ELF-1 (cell line): ENCODE data around the gene CFAP45.
A peak's percentile ranks its signal among the peaks of the same experiment; 100 is the strongest.
"Not testable (repeated sequence)": the region's sequence is repeated elsewhere in the genome, so short reads cannot be mapped to it uniquely, and the experiment has no call there.

Experiments
- DNase-seq: peaks from one replicate; pipeline ENCODE4 v3.0.0-alpha.2; 2016; ENCODE audit warnings: low read depth, low spot score

Gene CFAP45

DNA sequence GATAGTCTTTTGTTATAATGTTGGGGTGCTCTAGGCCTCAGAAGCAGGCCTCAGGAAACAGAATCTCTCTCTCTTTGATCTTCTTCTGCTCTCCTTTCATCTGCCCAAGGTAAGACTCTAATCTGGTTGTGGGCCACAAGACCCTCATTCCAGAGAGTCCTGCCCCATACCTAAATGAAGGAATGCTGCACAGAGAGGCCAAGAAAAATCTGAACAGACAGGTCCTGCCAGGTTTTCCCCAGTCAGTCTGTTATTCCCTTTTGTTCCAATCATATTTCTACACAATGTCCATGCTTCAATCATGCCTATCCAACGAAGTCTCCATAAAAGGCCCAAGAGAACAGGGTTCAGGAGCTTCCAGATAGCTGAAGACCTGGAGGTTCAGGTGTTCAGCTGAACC is 7.0 kb upstream of the CFAP45 start:
- peak; percentile 50 for DNase-seq

DNA sequence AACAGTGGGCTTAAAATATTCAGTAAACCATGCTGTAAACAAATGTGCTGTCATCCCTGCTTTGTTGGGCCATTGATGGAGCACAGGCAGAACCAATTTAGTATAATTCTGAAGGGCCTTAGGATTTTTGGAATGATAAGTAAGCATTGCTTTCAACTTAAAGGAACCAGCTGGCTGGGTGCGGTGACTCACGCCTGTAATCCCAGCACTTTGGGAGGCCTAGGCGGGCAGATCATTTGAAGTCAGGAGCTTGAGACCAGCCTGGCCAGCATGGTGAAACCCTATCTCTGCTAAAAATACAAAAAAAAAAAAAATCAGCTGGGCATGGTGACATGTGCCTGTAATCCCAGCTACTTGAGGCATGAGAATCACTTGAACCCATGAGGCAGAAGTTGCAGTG is 4.1 kb upstream of the CFAP45 start:
- not testable (repeated sequence) for DNase-seq

- no peak for DNase-seq
These were observed 2.6 kb upstream of the CFAP45 start for GRCh38 chr1:159902541-159902940.

DNA sequence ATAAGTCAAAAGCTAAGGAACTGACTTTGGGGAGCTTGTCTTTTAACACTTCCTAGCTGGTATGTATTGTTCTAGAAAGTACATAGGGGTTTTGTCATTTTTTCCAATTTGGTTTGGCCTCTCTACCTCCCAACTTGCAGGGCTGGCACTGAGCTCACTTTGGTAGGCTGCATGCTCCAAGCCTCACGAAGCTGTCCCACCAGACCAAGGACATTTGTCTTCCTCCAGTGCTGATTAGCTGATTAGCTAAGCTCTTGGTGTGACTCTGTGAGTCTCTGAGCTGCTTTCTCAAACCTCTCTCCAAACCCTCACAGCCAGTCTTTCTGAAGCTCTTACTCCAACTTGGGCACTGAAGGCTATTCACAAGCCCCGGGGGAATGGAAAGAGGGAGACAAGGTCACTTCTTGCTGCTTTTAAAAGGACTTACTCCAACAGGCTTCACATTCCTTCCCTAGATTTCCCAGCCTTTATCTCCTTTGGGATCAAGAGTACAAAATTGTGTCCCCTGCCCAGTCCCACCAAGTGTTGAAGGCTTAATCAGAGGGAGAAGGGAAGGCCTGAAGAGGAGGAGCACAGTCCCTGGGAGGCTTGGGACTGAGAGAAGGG is 893 bp upstream of the CFAP45 start:
- peak; percentile 82 for DNase-seq

GRCh38 chr1:159899634-159900033 is 331 bp downstream of the CFAP45 start:
- not testable (repeated sequence) for DNase-seq

GRCh38 chr1:159898527-159898926 is 1.4 kb downstream of the CFAP45 start:
- no peak for DNase-seq

- DNase-seq, result no peak
These were observed 2.0 kb downstream of the CFAP45 start for GRCh38 chr1:159897962-159898361.

DNA sequence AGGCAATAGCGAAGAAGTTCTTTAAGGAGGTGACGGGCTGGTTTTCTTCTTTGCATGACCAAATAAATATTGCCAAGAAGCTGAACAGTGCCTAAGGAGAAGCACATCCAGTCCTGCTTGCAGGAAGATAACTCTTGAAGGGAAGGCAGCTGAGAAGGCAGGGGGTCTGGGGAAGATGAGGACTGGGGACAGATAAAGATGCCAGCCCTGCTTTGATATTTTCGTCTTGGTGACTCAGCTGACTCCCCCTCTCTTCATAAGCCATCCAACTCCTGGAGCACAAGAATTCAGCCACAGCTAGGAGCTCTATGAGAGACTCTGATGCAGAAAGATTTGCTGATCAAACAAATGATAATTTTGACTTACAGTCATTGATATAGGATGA is 3.4 kb downstream of the CFAP45 start:
- no peak for DNase-seq

GRCh38 chr1:159895836-159896545 is 4.0 kb downstream of the CFAP45 start:
- no peak for DNase-seq

GRCh38 chr1:159895286-159895685 is 4.7 kb downstream of the CFAP45 start:
- no peak for DNase-seq

GRCh38 chr1:159892944-159893343 is 7.0 kb downstream of the CFAP45 start:
- DNase-seq, result no peak

DNA sequence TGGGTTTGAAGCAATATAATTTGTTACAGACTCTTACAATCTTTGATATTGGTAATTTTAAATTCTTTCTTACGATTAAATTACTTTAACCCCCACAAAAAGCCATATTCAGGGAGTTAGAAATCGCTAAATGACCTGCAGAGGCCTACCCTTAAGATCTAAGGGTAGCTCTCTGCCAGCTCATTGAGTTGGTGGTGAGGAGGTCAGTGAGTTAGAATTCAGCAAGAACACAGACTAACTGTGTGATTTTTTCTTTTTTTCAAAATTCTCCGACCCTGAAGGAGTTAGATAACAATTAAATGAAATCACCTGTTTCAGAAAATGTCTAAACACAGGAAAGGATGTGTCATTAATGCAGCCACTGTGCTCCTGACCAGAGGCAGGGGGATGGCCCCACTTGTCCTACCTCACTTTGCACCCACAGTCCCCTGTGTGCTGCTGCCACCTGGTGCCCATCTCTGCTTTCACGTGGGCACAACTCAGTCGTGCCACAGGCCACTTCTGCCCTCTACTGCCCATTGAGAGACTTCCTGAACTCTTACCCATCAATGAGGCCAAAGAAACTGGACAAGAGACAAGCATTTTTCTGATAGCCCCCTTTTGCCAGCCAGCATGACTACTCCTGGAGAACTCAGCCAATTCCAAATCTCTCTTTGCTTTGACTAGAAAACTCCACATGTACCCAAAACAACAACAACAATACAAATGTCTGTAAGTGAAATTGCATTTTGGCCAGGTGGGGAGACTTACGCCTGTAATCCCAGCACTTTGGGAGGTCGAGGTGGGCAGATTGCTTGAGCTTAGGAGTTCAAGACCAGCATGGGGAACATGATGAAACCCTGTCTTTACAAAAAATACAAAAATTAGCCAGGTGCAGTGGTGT is 8.4 kb downstream of the CFAP45 start:
- DNase-seq, result peak; percentile 82

GRCh38 chr1:159890390-159890789 is 9.6 kb downstream of the CFAP45 start:
- DNase-seq, result no peak

DNA sequence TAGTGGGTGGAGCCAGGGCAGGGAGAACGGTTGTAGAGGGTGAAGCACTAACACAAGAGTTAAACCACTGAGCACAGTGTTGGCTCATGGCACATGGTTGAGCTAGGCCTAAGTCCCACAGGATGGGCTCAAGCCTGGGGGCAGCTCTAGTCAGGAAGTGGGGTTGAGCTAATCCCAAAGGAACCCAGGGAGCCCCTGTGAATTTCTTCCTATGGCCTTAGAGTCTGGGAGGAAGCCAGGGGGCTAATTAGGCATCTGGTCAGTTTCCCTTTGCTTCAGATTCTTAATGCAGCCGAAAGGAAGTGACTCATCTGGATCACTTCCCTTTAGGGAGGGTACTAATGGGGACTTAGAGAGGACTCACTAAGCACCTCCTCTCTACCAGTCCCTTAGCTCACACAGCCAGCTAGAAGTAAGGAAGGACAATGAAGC is 10.1 kb downstream of the CFAP45 start:
- DNase-seq, result no peak

GRCh38 chr1:159889202-159889601 is 10.8 kb downstream of the CFAP45 start:
- no peak for DNase-seq

GRCh38 chr1:159884296-159884695 is 15.7 kb downstream of the CFAP45 start:
- DNase-seq, result no peak

DNA sequence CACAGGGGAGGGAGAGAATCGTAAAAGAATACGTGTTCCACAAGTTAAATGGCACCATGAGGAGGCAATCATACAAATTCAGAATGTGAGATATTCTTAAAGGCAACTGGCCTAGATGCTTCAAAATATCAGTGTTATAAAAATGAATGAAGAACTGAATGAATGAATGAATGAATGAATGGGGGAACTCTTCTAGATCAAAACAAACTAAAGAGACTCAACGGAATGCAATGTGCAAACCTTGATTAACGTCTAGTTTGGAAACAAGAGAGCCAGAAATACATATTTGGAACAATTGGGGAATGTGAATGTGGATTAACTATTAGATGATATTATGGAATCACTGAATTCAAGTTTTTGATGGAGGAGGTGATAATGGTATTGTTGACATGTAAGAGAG is 16.8 kb downstream of the CFAP45 start:
- DNase-seq, result no peak

DNA sequence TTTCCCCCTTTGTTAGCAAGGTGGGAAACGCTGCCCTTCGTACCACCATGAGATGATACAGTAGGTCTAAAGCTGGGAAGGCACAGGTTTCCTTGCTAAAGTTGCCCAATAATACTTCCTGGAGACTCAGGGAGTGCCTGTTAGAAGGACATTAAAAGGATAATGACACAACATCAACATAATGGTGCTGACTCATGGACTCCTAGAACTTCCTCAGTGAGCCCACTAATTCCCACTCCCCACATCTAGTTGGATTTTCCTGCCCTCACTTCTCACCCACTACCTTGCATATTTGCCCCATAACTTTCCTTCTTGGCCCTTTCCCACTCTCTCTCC is 17.5 kb downstream of the CFAP45 start:
- no peak for DNase-seq

DNA sequence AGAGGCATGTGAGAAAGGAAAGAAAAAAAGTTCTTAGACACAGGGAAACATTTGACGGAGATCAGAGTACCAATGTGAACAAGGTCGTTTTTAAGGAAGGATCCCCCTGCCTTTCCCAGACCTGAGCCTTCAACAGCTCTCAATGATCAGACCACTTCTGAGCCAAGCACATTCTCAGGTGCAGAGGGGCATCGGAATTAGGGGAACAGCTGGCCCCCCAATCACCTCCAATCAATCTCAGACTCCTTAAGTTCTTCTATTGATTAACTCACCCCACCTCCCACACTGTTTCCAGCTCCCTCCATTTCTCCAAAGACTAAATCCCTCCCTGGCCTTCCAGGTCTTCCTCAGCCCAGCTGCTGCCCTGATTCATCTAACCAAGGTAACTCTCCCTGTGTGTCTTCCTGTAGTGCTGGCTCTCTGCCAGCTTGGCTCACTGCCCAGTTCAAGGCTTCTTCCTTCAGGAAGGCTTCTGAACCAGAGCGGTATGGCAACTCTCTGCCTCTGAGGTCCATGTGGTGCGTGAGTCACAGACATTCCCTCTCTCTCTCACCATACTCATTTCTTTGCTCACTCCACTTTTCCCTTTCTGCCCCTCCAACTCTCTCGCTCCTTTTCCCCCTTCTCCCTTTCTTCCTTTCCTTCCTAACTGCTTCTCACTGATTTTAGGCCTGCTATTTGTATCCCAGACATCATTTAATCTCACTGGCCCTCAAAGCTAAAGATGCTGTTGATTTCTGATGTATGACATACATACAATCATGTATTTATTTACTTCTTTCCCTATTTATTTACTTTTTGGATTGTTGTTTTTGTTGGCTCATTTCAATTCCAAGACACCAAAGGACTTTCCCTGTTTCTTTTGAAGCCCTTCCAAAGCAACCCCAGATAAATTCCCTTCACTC is 18.1 kb downstream of the CFAP45 start:
- DNase-seq, result no peak

GRCh38 chr1:159880430-159880829 is 19.5 kb downstream of the CFAP45 start:
- no peak for DNase-seq

GRCh38 chr1:159879977-159880376 is 20.0 kb downstream of the CFAP45 start:
- no peak for DNase-seq

GRCh38 chr1:159879136-159879535 is 20.8 kb downstream of the CFAP45 start:
- DNase-seq, result no peak
